Panc1 (cell line): ENCODE measurements around the gene SLC44A1. TPM values are rescaled to one million over a fixed set of nuclear protein-coding genes. Genes with fewer than 3 reads are reported as not detected.

ENCODE experiments used
- ATAC-seq: fragments of 200-7000 bp; cut with Tn5 transposase; 2 replicates; pipeline ENCODE4 v1.9.1; 2020; ENCODE audit warnings: mild to moderate bottlenecking, moderate library complexity
- BruUV-seq: library from RNA; stranded (reverse); fragments of 400-500 nt; replicated peaks from 2 replicates; lab custom pipeline; 2021; lab: Mats Ljungman, UMichigan
- CTCF ChIA-PET: fragments of 300-600 bp; sonication (Branson Sonifier 250); formaldehyde crosslinking; loops from one replicate; lab custom pipeline; 2022; ENCODE audit warnings: antibody characterized with exemption; lab: Charles Lee
- POLR2A ChIA-PET: fragments of 300-600 bp; sonication (Branson Sonifier 250); formaldehyde crosslinking; loops from one replicate; lab custom pipeline; 2022; ENCODE audit warnings: antibody characterized with exemption; lab: Charles Lee
- DNase-seq: peaks from one replicate; pipeline ENCODE4 v3.0.0-alpha.2; 2010; ENCODE audit warnings: low read depth, low spot score
- H3K27ac ChIP-seq: 2 replicates; pipeline ENCODE4 v1.5.1; 2011; ENCODE audit warnings: mild to moderate bottlenecking, low read length, inconsistent platforms
- H3K27me3 ChIP-seq: fragments of 200-500 bp; sonication (Bioruptor generic); 2 replicates; pipeline ENCODE4 v1.6.0; 2014; ENCODE audit warnings: low read length, inconsistent platforms; ENCODE audit not compliant: control insufficient read depth, insufficient read depth
- H3K36me3 ChIP-seq: fragments of 200-500 bp; sonication (Bioruptor generic); 2 replicates; pipeline ENCODE4 v1.5.1; 2014; ENCODE audit warnings: inconsistent platforms, mild to moderate bottlenecking, low read length, moderate library complexity; ENCODE audit not compliant: control insufficient read depth, insufficient read depth
- H3K4me1 ChIP-seq: 2 replicates; pipeline ENCODE4 v1.5.1; 2011; ENCODE audit warnings: inconsistent platforms, mild to moderate bottlenecking, low read length, moderate library complexity; ENCODE audit not compliant: control insufficient read depth, insufficient read depth
- H3K4me3 ChIP-seq, 2 experiments: 2 replicates each; pipeline ENCODE4 v1.5.1; 2011 to 2012; ENCODE audit warnings: low read depth in 2 of 2, low read length in 2 of 2, mild to moderate bottlenecking in 2 of 2, inconsistent platforms in 1 of 2, moderate library complexity in 1 of 2
- H3K9me3 ChIP-seq: fragments of 200-500 bp; sonication (Bioruptor generic); 2 replicates; pipeline ENCODE4 v1.5.1; 2014; ENCODE audit warnings: low read depth, mild to moderate bottlenecking, inconsistent platforms, low read length, moderate library complexity; ENCODE audit not compliant: control insufficient read depth, insufficient read depth
- CTCF ChIP-seq: fragments of 450-650 bp; IDR thresholded peaks from 2 replicates; pipeline ENCODE4 v1.5.1; 2017; ENCODE audit warnings: mild to moderate bottlenecking
- POLR2AphosphoS5 ChIP-seq: IDR thresholded peaks from 2 replicates; pipeline ENCODE4 v1.6.1; 2012; ENCODE audit warnings: mild to moderate bottlenecking, low read depth, low read length, moderate library complexity
- SIN3A ChIP-seq: IDR thresholded peaks from 2 replicates; pipeline ENCODE4 v1.6.1; 2012; ENCODE audit warnings: low read depth, mild to moderate bottlenecking, low read length, moderate library complexity, borderline replicate concordance; ENCODE audit not compliant: insufficient read depth
- TCF7L2 ChIP-seq: IDR thresholded peaks from 2 replicates; pipeline ENCODE4 v1.6.1; 2011; ENCODE audit warnings: mild to moderate bottlenecking, low read depth, low read length, inconsistent platforms
- in situ Hi-C: cut with HindIII; loops from 2 replicates; pipeline ENCODE4 v1.10.0; 2016; ENCODE audit warnings: low sequenced_read_pairs, low pct_unique_long_range_greater_than_20kb
- intact Hi-C: fragments of 100-400 bp; cut with micrococcal nuclease; formaldehyde crosslinking; loops from one replicate; pipeline ENCODE4 v1.10.0; 2022; ENCODE audit not compliant: unreplicated experiment
- total RNA-seq: library from RNA; stranded (reverse); gene quantifications from one replicate; pipeline ENCODE4 v1.2.1, GENCODE V29; 2021; ENCODE audit not compliant: unreplicated experiment
- TF ChIP-seq, protein P1 (sequence below), 2 experiments: IDR thresholded peaks; 2 replicates each; pipeline ENCODE4 v1.6.1; 2011 to 2012; ENCODE audit warnings: low read depth in 2 of 2, control low read depth in 1 of 2, low read length in 1 of 2, mild to moderate bottlenecking in 1 of 2, moderate library complexity in 1 of 2; ENCODE audit not compliant: insufficient read depth in 1 of 2

Gene SLC44A1
- total RNA-seq, 1 experiment from 2014 or later = 8.7 TPM

- in situ Hi-C loops (no loop called here), intact Hi-C loops (no loop called here)
- H3K36me3 ChIP-seq = no peaks in the 10 kb centered on the region
- H3K27me3 ChIP-seq = no peaks in the 10 kb centered on the region
- ChIA-PET POLR2A (interaction anchor here (0.7 kb wide), 1 partner anchor 66 kb away, joined by 3 read pairs; no protein-coding TSS in a partner anchor), CTCF (no interaction called here)
- no peaks in the 10 kb centered on the region for H3K9me3 ChIP-seq
- H3K4me3 ChIP-seq = no peak overlapping the region; a peak in 1 of 4 replicates
- TF ChIP-seq TCF7L2 = no peak
- TF ChIP-seq POLR2AphosphoS5 = no peak
- TF ChIP-seq CTCF = no peak
- TF ChIP-seq, protein P1, sequence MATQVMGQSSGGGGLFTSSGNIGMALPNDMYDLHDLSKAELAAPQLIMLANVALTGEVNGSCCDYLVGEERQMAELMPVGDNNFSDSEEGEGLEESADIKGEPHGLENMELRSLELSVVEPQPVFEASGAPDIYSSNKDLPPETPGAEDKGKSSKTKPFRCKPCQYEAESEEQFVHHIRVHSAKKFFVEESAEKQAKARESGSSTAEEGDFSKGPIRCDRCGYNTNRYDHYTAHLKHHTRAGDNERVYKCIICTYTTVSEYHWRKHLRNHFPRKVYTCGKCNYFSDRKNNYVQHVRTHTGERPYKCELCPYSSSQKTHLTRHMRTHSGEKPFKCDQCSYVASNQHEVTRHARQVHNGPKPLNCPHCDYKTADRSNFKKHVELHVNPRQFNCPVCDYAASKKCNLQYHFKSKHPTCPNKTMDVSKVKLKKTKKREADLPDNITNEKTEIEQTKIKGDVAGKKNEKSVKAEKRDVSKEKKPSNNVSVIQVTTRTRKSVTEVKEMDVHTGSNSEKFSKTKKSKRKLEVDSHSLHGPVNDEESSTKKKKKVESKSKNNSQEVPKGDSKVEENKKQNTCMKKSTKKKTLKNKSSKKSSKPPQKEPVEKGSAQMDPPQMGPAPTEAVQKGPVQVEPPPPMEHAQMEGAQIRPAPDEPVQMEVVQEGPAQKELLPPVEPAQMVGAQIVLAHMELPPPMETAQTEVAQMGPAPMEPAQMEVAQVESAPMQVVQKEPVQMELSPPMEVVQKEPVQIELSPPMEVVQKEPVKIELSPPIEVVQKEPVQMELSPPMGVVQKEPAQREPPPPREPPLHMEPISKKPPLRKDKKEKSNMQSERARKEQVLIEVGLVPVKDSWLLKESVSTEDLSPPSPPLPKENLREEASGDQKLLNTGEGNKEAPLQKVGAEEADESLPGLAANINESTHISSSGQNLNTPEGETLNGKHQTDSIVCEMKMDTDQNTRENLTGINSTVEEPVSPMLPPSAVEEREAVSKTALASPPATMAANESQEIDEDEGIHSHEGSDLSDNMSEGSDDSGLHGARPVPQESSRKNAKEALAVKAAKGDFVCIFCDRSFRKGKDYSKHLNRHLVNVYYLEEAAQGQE (IDR thresholded peaks at IDR 0.05; ENCODE audit: insufficient read depth in 1 of 2, low read depth in 2 of 2, low read length in 1 of 2) = no peak
- TF ChIP-seq SIN3A = no peak
- ATAC-seq = no peak
- BruUV-seq = no TSS peak
- no peak overlapping the region for H3K27ac ChIP-seq
- no peaks in the 10 kb centered on the region for H3K4me1 ChIP-seq
- DNase-seq = no peak
Measured at GRCh38 chr9:105342147-105342505, 97.7 kb downstream of the SLC44A1 start.

DNA sequence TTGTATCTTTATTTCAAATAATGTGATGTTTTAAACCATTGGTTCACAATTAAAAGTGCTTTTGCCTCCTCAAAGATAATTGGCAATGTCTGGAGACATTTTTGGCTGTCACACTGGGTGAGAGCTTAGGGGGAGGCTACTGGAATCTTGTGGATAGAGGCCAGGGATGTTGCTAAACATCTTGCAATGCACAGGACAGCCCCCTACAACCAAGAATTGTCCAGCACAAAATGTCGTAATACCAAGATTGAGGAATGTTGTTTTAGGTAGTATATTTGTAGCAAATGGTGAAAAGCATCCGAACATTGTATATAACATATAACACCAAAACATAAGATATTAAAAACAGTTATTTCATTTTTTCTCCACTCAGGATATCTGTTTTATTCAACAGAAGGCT lies 99.8 kb downstream of the SLC44A1 start:
- no TSS peak for BruUV-seq
- intact Hi-C loops (no loop called here), in situ Hi-C loops (no loop called here)
- TF ChIP-seq, protein P1 (IDR thresholded peaks at IDR 0.05; ENCODE audit: insufficient read depth in 1 of 2, low read depth in 2 of 2, low read length in 1 of 2) = no peak
- TF ChIP-seq SIN3A = no peak
- no peak for TF ChIP-seq POLR2AphosphoS5
- no peak for TF ChIP-seq TCF7L2
- no peak for TF ChIP-seq CTCF
- no peak for ATAC-seq
- no peaks in the 10 kb centered on the region for H3K4me1 ChIP-seq
- no peaks in the 10 kb centered on the region for H3K36me3 ChIP-seq
- CTCF ChIA-PET = no interaction called here
- POLR2A ChIA-PET = no interaction called here
- H3K4me3 ChIP-seq = no peak overlapping the region
- H3K27ac ChIP-seq = no peak overlapping the region
- H3K27me3 ChIP-seq = no peaks in the 10 kb centered on the region
- no peaks in the 10 kb centered on the region for H3K9me3 ChIP-seq
- no peak for DNase-seq
